Heart left ventricle (tissue), 16 donors: ENCODE data around the gene APBB1. TPM values are rescaled to one million over a fixed set of nuclear protein-coding genes. Genes with fewer than 3 reads are reported as not detected.
A peak's percentile ranks its signal among the peaks of the same experiment; 100 is the strongest.

ENCODE experiments used
- ATAC-seq, 4 donors: fragments of 200-7000 bp; cut with Tn5 transposase; one replicate each; pipeline ENCODE4 v1.9.1; 2020 to 2022; ENCODE audit warnings: moderate library complexity in 4 of 4, mild to moderate bottlenecking in 3 of 4, moderate number of reproducible peaks in 1 of 4
- DNase-seq, 5 donors: peaks; one replicate each; pipeline ENCODE4 v3.0.0-alpha.2; 2020
- H3K27ac ChIP-seq, 12 donors: fragments of 200-600 bp; sonication (generic) in 4 of 12; one replicate each; pipeline versions ENCODE4 v1.5.0 to v1.8.0; 2016 to 2022; ENCODE audit warnings: mild to moderate bottlenecking in 2 of 12
- H3K27me3 ChIP-seq, 9 donors: fragments of 200-600 bp; sonication (generic) in 2 of 9; one replicate each; pipeline versions ENCODE4 v1.5.1 to v1.8.0; 2016 to 2022; ENCODE audit warnings: mild to moderate bottlenecking in 3 of 9
- H3K36me3 ChIP-seq, 9 donors: fragments of 200-600 bp; sonication (generic) in 2 of 9; one replicate each; pipeline versions ENCODE4 v1.5.0 to v1.8.0; 2018 to 2022; ENCODE audit warnings: mild to moderate bottlenecking in 2 of 9
- H3K4me1 ChIP-seq, 12 donors: fragments of 200-600 bp; sonication (generic) in 4 of 12; one replicate each; pipeline versions ENCODE4 v1.5.0 to v1.8.0; 2016 to 2022; ENCODE audit warnings: mild to moderate bottlenecking in 3 of 12
- H3K4me3 ChIP-seq, 12 donors: fragments of 200-600 bp; sonication (generic) in 4 of 12; one replicate each; pipeline versions ENCODE4 v1.5.0 to v1.8.0; 2017 to 2022; ENCODE audit warnings: mild to moderate bottlenecking in 9 of 12, moderate library complexity in 4 of 12
- H3K9me3 ChIP-seq, 12 donors: fragments of 200-600 bp; sonication (generic) in 4 of 12; one replicate each; pipeline versions ENCODE4 v1.5.0 to v1.8.0; 2016 to 2022; ENCODE audit warnings: mild to moderate bottlenecking in 1 of 12
- POLR2A ChIP-seq, 2 donors: fragments of 450-650 bp; IDR thresholded peaks; one replicate each; pipeline ENCODE4 v1.6.1; 2017; ENCODE audit warnings: antibody characterized with exemption in 2 of 2, mild to moderate bottlenecking in 2 of 2, moderate library complexity in 2 of 2
- WGBS, 4 donors: extraction: QIAGEN DNeasy Blood & Tissue Kit in 2 of 4; methylation state at CpG; one replicate each; pipeline versions ENCODE4 v1.1.5 to v1.1.7; 2013 to 2018; 5-methylcytosine and 5-hydroxymethylcytosine counted together
- intact Hi-C, 10 donors: fragments of 100-400 bp; cut with DNase I; formaldehyde crosslinking; loops; one replicate each; pipeline versions ENCODE4 v1.11.1 to v1.14.2; 2022
- polyA plus RNA-seq, 2 donors: library from polyadenylated mRNA; stranded (reverse); fragments of 200-250 nt; gene quantifications; one replicate each; pipeline ENCODE4 v1.2.3, GENCODE V29; 2013
- total RNA-seq, 9 donors: library from RNA; depleted of rRNA in 2 of 9; stranded (reverse); fragments of >200 nt in 2 of 9; fragmentation: NEBNext Ultra II Directional in 3 of 9; extraction: Animal tissue kit (Norgen Biotek cat#: 25700) in 3 of 9; gene quantifications; one replicate each; pipeline versions ENCODE4 v1.1.0 to v1.2.4, GENCODE V29; 2016 to 2023
- TF ChIP-seq, protein P1 (sequence below), 12 donors: fragments of 200-600 bp; sonication (generic) in 4 of 12; IDR thresholded peaks; one replicate each; pipeline versions ENCODE4 v1.5.0 to v1.8.0; 2018 to 2022; ENCODE audit warnings: antibody characterized with exemption in 12 of 12, mild to moderate bottlenecking in 5 of 12
- donor health status: ischemic (EF 13 %, LVEDD 7.1; RV severe dilation, severe dysfunction).
- donor health status: healthy with polysubstance abuse.
- donor health status: DM: no; HTN: yes; CAD: no.
- donor health status: DM: no; HTN: no; CAD: no.
- donor health status: ischemic (EF 25% LVEDD 6.9; RV normal size, moderate dysfunction).
- donor health status: ischemic (EF 25% LVEDD 5.7; RV mildly dilated, moderate dysfunction).
- donor health status: healthy.
- donor health status: DM: yes; HTN: yes; CAD: no.
- donor health status: ischemic (EF 35%, LVEDD 5.7; RV mildly dilated, moderate dysfunction).
- donor health status: nonischemic (EF 11% LVEDD 7.7; RV severe dilation, severe dysfunction).
- donor health status: DM: yes; HTN: yes; CAD: no.
- donor health status: PGD.
- donor health status: ischemic (EF 29% LVEDD 5.4; RV normal size, mild dysfunction).
- donor health status: nonischemic (EF 23%, LVEDD 6.1; RV moderate dilation, normal function).

APBB1 gene
- total and polyA plus RNA-seq, 11 donors = 50.3 to 103 (median 83.5) TPM

- intact Hi-C loops = no loop called here
- Histone ChIP-seq H3K9me3 (no peaks in the 10 kb centered on the region), H3K27ac (no peak overlapping the region), H3K27me3 (no peaks in the 10 kb centered on the region), H3K4me3 (no peak overlapping the region), H3K4me1 (peaks cover 0 to 16% (median 0%) of the 10 kb centered on the region in 12 donors), H3K36me3 (no peaks in the 10 kb centered on the region)
- ATAC-seq = no peak
- TF ChIP-seq, protein P1, sequence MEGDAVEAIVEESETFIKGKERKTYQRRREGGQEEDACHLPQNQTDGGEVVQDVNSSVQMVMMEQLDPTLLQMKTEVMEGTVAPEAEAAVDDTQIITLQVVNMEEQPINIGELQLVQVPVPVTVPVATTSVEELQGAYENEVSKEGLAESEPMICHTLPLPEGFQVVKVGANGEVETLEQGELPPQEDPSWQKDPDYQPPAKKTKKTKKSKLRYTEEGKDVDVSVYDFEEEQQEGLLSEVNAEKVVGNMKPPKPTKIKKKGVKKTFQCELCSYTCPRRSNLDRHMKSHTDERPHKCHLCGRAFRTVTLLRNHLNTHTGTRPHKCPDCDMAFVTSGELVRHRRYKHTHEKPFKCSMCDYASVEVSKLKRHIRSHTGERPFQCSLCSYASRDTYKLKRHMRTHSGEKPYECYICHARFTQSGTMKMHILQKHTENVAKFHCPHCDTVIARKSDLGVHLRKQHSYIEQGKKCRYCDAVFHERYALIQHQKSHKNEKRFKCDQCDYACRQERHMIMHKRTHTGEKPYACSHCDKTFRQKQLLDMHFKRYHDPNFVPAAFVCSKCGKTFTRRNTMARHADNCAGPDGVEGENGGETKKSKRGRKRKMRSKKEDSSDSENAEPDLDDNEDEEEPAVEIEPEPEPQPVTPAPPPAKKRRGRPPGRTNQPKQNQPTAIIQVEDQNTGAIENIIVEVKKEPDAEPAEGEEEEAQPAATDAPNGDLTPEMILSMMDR (IDR thresholded peaks at IDR 0.05) = no peak
- no peak for TF ChIP-seq POLR2A (IDR thresholded peaks at IDR 0.05)
- WGBS, 4 donors = 80 to 89% (median 84%) methylated on average over 2 of the region's 2 CpGs
- no peak for DNase-seq
Observed at GRCh38 chr11:6365659-6366058, 53.2 kb downstream of the APBB1 start.

DNA sequence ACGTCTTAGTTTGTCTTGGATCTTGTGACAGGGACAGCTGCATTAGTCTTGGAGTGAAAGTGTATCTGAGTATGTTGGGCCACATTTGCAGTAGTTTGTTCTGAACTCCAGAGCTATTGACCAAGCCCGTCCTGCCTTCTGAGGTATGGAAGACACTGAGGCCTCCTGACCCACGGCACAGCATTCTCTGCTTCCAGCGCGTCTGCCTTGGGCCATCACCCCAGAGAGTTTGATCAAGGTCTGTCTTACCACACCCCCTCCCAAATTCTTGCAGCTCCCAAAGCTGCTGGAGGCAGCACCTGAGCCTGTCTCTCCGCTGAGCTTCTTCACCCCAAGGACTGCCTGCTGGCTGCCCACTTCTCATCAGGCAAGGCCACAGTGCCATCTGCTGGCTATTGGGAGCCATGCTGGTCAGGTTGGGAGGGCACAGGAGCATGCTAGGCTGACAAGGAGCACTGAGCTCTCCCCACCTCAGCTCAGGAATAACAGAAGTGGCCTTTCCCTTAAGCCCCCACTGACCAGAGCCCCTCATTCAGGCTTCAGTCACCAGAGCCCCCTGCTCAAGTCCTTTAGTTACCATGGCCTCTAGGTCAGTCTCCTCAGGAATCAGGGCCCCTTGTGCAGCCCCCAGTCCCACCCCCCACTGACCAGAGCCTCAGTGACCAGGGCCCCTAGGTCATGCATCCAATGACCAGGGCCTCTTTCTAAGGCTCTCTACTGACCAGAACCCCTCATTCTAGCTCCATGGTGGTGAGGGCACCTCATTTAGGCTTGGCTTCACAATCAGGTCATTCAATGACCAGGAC is 55.8 kb downstream of the APBB1 start:
- H3K27ac ChIP-seq = peak overlapping the region; percentile 66 to 97 (median 78)
- peak; percentile 79 to 90 (median 87) for DNase-seq
- no peaks in the 10 kb centered on the region for H3K9me3 ChIP-seq
- no peaks in the 10 kb centered on the region for H3K27me3 ChIP-seq
- intact Hi-C loops = loop anchor here in 6 of 10 donors (2.0 to 5.0 kb wide), 5 partner anchors 44 to 1161 kb away; partner anchors contain the start of gene OR51V1 (in 1 of the 6)
- peak; percentile 89 to 92 (median 92) for ATAC-seq
- peaks cover 0 to 16% (median 0%) of the 10 kb centered on the region in 12 donors for H3K4me1 ChIP-seq
- H3K4me3 ChIP-seq = peak overlapping the region in 4 of 12 donors; percentile 18 to 31 (median 24)
- no peaks in the 10 kb centered on the region for H3K36me3 ChIP-seq
- TF ChIP-seq, protein P1 (IDR thresholded peaks at IDR 0.05) = peak; percentile 78 to 92 (median 88)
- TF ChIP-seq POLR2A (IDR thresholded peaks at IDR 0.05) = no peak
- WGBS, 4 donors = 36 to 68% (median 48%) methylated on average over 5 to 6 of the region's 6 CpGs

DNA sequence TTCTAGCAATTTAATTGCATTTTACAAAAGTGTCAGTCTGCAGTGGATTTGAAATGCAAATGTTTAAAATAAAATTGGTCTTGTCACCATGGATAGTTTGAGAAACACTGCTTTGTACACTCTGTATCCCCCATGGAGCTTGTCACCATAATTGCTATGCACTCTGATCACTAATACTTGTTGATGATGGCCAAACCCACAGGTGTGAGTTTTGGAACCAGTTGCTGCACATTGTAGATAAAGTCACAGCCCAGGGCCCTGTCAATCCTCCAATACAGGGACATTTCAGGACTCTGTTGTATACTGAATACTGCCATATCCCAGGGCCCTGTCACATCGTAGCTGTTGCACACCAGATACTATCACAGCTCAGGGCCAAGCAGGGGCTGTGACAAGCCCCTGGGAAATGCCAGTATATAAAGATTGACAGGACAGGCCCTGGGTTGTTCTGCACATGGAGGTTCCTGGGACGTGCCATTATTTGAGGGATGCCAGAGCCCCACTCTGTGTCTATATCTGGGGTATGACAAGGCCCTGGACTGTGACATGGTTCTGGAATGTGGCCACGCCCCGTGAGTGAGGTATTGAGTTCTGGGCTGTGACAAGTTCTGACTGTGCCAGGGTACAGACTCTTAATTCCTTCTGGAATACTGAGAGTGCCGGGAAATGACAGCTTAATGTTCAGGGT is 56.6 kb downstream of the APBB1 start:
- peaks cover 0 to 17% (median 0%) of the 10 kb centered on the region in 12 donors for H3K4me1 ChIP-seq
- no peaks in the 10 kb centered on the region for H3K9me3 ChIP-seq
- H3K27ac ChIP-seq = peak overlapping the region; percentile 66 to 97 (median 78)
- 43 to 55% (median 49%) methylated on average over 5 of the region's 5 CpGs for WGBS, 4 donors
- ATAC-seq (peak; percentile 93 to 98 (median 96)), DNase-seq (peak; percentile 78 to 93 (median 84))
- H3K27me3 ChIP-seq = no peaks in the 10 kb centered on the region
- no peaks in the 10 kb centered on the region for H3K36me3 ChIP-seq
- peak overlapping the region in 4 of 12 donors; percentile 18 to 31 (median 24) for H3K4me3 ChIP-seq
- TF ChIP-seq POLR2A (IDR thresholded peaks at IDR 0.05) = no peak
- TF ChIP-seq, protein P1 (IDR thresholded peaks at IDR 0.05) = no peak
- intact Hi-C loops = loop anchor here in 6 of 10 donors (2.0 to 5.0 kb wide), 5 partner anchors 44 to 1160 kb away; partner anchors contain the start of gene OR51V1 (in 1 of the 6)

- 67 to 79% (median 72%) methylated on average over 3 of the region's 3 CpGs for WGBS, 4 donors
- no peak overlapping the region for H3K27ac ChIP-seq
- peaks cover 0 to 23% (median 2%) of the 10 kb centered on the region in 12 donors for H3K4me1 ChIP-seq
- no peak for DNase-seq
- no peak for ATAC-seq
- TF ChIP-seq POLR2A (IDR thresholded peaks at IDR 0.05) = no peak
- TF ChIP-seq, protein P1 (IDR thresholded peaks at IDR 0.05) = no peak
- no peak overlapping the region for H3K4me3 ChIP-seq
- H3K9me3 ChIP-seq = no peaks in the 10 kb centered on the region
- no peaks in the 10 kb centered on the region for H3K27me3 ChIP-seq
- no peaks in the 10 kb centered on the region for H3K36me3 ChIP-seq
- intact Hi-C loops = loop anchor here in 3 of 10 donors (5.0 kb wide), 3 partner anchors 43 to 1158 kb away; partner anchors contain the start of gene OR51V1 (in 1 of the 3)
Observed at GRCh38 chr11:6360183-6360582, 58.7 kb downstream of the APBB1 start.
